GM21528 (cell line): ENCODE data around the gene RBMY1E.
A peak's percentile ranks its signal among the peaks of the same experiment; 100 is the strongest.
"Not testable (repeated sequence)": the region's sequence is repeated elsewhere in the genome, so short reads cannot be mapped to it uniquely, and the experiment has no call there.

Source experiments
- ATAC-seq: cut with Tn5 transposase; IDR thresholded peaks from one replicate; pipeline ENCODE4 v1.9.1; 2021; ENCODE audit warnings: mild to moderate bottlenecking, moderate library complexity; ENCODE audit not compliant: unreplicated experiment, low FRiP score

Gene RBMY1E

GRCh38 chrY:21917932-21918331 lies at the start of gene RBMY1E:
TSS of gene RBMY1E (minus strand) at chrY:21918032. CDS start at chrY:21916054, 1,978 bp downstream.
- ATAC-seq, result not testable (repeated sequence)

- ATAC-seq, result not testable (repeated sequence)
Measured at GRCh38 chrY:21894426-21894825, 23.4 kb downstream of the RBMY1E start, which contains the start of gene RBMY1D. TSS of gene RBMY1D (minus strand) at chrY:21894526. CDS start at chrY:21892513, 2,013 bp downstream.

GRCh38 chrY:21869407-21870076 lies 48.3 kb downstream of the RBMY1E start:
- ATAC-seq, result peak; percentile 86
